Mononuclear cell (primary cell): ENCODE results near the gene MED28. TPM values are rescaled to one million over a fixed set of nuclear protein-coding genes. Genes with fewer than 3 reads are reported as not detected.

Experiments used
- H3K27me3 ChIP-seq: 2 replicates; pipeline ENCODE4 v1.6.0; 2011; ENCODE audit warnings: low read length, control low read depth; ENCODE audit not compliant: insufficient read depth
- H3K4me1 ChIP-seq: 2 replicates; pipeline ENCODE4 v1.5.1; 2011; ENCODE audit warnings: mild to moderate bottlenecking, low read length, control low read depth; ENCODE audit not compliant: insufficient read depth
- H3K4me3 ChIP-seq: 2 replicates; pipeline ENCODE4 v1.5.1; 2011; ENCODE audit warnings: mild to moderate bottlenecking, low read length, moderate library complexity
- H3K9me3 ChIP-seq: 2 replicates; pipeline ENCODE4 v1.5.1; 2011; ENCODE audit warnings: low read depth, mild to moderate bottlenecking, control low read depth, low read length
- total RNA-seq: library from RNA; depleted of rRNA; stranded (reverse); fragments of >200 nt; gene quantifications from one replicate; pipeline ENCODE4 v1.2.3, GENCODE V29; 2012

MED28 gene
- total RNA-seq, 1 donor: 18.5 TPM

- Histone ChIP-seq H3K27me3 (peaks cover 4% of the 10 kb centered on the region), H3K9me3 (no peaks in the 10 kb centered on the region), H3K4me1 (no peaks in the 10 kb centered on the region), H3K4me3 (no peak overlapping the region)
Measured at GRCh38 chr4:17670423-17670822, 56.0 kb downstream of the MED28 start.

- Histone ChIP-seq H3K4me1 (no peaks in the 10 kb centered on the region), H3K27me3 (no peaks in the 10 kb centered on the region), H3K9me3 (no peaks in the 10 kb centered on the region), H3K4me3 (no peak overlapping the region)
Measured at GRCh38 chr4:17680559-17681280, 66.3 kb downstream of the MED28 start.

- Histone ChIP-seq H3K4me3 (no peak overlapping the region), H3K4me1 (no peaks in the 10 kb centered on the region), H3K27me3 (no peaks in the 10 kb centered on the region), H3K9me3 (no peaks in the 10 kb centered on the region)
Measured at GRCh38 chr4:17681281-17682221, 67.1 kb downstream of the MED28 start.

GRCh38 chr4:17682222-17682566, 67.8 kb downstream of the MED28 start:
- no peaks in the 10 kb centered on the region for H3K4me1 ChIP-seq
- no peaks in the 10 kb centered on the region for H3K9me3 ChIP-seq
- no peak overlapping the region for H3K4me3 ChIP-seq
- H3K27me3 ChIP-seq: no peaks in the 10 kb centered on the region

Other genes starting within 250 kb of the MED28 start
- 6.2 TPM for gene QDPR, start 102.6 kb upstream of the MED28 start, total RNA-seq
- gene CLRN2, start 99.5 kb upstream of the MED28 start, total RNA-seq: not detected
- gene LAP3, start 37.4 kb upstream of the MED28 start, total RNA-seq: 88.7 TPM
- gene FAM184B, start 167.0 kb downstream of the MED28 start, total RNA-seq: under 0.01 TPM
- gene DCAF16, start 196.1 kb downstream of the MED28 start, total RNA-seq: 50.5 TPM
- 0.42 TPM for gene NCAPG, start 196.3 kb downstream of the MED28 start, total RNA-seq